ENCODE measurements around the gene FERMT3.
"Not testable (repeated sequence)": the region's sequence is repeated elsewhere in the genome, so short reads cannot be mapped to it uniquely, and the experiment has no call there.

Gene FERMT3

DNA sequence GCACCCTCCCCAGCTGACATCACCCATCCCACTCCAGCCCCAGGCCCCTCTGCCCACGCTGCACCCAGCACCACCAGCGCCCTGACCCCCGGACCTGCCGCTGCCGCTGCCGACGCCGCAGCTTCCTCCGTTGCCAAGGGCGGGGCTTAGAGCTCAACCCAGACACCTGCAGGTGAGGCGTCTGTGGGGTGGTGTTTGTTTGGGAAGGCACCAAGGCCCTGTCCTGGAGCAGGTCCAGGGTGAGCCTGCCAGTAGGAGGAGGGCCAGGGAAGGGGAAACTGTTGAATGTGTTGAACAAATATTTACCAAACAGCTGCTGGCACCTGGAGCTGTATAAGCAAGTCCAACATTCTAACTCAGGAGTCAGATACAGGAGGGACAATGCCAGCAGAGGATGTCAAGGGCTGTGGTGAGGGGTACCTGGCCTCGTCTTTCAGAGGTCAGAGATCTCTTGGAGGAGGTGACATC, 31.0 kb downstream of the FERMT3 start:
- no peak for DNase-seq

DNA sequence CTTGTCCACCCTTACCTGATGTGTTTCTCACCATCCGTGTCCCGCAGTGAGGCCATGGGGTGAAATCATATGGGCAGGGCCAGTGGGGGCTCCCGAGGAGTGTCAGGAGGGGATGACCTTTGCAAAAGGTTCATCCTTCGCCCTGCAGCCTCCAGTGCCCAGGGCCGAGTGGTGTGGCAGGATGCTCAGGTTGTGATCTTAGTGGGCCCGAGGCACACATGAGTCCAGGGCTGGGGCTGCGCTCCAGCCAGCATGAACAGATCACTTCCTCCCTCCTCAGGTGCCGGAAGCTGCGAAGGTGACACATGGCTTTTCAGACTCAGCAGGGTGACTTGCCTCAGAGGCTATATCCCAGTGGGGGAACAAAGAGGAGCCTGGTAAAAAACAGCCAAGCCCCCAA, 31.6 kb downstream of the FERMT3 start:
- DNase-seq = no peak

DNA sequence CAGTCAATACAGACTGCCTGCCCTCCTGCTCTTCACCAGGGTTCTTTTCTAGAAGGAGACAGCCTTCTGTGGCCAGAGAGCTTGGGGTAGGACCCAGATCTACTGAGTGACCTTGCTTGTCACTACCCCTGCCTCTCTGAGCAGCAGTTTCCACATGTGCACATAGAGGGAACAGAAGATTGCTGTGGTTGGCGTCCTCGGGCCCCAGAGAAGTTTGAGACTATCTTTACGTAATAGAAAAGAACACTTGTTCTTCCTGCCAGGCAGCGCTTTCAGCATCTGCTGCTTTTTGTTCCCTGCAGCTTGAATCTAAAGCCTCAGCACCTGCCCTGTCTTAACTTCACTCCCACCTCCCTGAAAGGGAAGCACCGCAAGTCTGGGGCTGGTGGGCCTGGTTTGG, 32.5 kb downstream of the FERMT3 start:
- DNase-seq = no peak

DNA sequence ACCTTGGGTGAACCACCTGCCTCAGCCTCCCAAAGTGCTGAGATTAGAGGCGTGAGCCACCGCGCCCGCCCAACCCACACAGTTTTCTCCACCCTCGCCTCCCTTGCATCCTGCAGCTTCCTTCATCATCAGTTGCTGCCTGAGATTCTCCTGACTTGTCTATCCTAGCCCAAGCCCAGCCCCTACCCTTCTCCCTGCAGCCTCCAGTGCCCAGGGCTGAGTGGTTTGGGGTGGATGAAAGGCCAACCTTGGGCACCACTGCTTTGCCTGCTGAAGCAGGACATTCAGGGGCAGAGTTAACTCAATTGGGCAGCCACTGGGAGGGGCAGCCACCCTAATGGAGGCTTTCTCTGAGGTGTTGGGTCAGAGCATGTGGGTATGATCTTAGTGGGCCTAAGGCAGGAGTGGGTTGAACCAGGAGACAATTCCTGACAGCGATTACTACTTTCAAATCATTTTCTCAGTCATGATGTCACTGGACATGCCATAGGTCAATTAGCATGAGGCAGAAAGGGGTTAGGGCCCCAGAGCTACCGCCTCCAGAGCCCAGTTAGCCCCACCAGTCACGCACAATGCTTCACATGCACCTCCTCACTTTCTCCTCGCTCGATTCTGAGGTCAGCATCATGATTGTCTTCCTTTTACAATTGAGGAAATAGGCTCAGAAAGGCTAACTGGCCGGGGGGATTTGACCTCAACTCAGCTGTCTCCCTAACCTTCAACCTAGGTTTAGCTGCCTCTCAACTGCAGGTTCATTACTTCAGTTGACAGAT, 33.3 kb downstream of the FERMT3 start:
- no peak for DNase-seq

DNA sequence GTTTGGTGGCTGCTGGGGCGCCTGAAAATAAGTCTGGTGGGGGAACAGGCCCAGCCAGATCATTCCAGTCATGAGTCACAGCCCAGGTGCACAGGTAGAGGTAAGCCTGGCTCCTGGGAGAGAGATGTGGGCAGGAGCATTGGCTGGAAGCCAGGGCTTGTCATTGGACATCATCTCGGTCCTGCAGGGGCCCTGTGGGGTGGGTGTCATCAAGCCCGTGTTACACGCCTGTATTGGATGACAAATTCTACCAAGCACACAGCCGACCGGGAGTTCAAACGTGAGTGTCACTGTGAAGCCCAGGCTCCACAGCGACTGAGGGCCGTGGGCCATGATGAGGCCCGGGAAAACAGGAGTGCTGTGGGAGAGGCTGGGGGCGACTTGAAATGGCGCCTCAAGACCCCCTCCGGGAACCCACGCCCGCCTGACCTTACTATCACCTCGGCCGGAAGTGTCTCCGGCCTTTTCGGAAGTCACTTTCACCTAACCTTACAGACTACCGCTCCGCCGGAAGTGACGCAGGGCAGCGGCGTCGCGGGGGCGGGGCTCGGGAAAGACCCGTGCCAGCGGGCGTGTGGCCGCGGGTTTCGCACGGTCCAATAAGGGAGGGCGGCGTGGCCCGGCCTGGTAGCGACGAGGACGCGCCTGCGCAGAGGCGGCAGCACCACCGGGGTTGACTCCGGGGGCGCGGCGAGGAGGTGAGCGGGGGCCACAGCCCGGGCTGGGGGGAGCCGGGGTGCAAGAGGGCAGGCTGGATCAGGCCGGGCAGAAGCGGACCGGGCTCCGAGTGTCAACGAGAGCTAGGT, 34.1 kb downstream of the FERMT3 start, which contains the start of gene FKBP2:
Gene FKBP2, plus strand, starts transcription at position 661 of the 806 bp plus-strand sequence. CDS start 1,293 bp downstream, outside the sequence.
- peak; percentile 87 for DNase-seq

DNA sequence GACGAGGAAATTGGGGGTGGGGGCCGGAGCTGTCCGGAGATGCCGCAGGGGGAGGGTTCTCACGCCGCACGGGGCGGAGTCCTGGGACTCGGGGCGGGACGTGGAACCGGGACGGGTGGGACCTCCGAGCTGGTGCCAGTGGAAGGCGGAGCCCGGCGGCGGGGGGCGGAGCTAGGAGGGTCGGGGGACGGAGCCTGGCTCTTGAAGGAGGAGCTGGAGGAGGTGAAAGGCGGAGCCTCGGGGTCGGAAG, 34.6 kb downstream of the FERMT3 start:
- DNase-seq = no peak

DNA sequence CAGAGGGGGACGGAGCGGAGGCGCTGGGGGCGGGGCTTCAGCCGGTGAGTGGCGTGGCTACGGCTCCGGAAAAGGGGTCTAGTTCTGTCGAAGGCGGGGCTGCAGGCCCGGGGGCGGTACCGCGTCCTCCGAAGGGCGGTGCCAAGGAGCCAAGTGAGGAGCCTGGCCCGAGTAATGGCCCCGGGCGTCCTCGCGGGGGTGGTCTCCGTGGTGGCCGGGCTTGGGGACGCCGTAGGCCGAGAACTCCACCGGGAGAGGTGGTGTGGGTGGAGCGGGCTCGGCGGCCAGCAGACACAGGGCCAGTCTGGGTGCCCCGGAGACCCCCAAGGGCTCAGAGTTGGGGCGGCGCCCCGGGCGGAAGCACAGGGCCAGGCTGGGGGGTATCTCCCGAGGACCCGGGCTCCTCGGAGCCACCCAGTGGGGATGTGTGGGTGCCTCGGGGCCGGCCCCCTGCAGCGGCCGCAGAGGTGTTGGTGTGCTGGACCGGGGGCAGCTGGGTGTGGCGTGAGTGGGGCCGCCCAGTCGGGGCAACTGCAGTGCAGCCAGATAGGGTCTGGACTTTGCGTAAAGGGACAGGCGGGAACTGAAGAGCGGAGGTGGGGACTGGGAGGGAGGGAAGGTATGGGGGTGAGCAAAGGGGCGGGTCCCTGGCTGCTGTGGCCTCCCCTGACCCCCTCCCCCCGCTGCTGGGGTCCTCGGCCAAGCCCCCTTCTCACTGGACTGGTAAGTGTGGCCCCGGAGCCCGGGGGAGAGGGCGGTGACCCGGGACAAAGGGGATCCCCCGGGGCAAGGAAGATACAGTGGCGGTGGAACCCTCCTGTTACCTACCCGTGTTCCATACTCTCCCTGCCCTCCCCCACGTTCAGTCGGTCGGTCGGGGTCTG, 35.2 kb downstream of the FERMT3 start:
- DNase-seq = peak; percentile 89

DNA sequence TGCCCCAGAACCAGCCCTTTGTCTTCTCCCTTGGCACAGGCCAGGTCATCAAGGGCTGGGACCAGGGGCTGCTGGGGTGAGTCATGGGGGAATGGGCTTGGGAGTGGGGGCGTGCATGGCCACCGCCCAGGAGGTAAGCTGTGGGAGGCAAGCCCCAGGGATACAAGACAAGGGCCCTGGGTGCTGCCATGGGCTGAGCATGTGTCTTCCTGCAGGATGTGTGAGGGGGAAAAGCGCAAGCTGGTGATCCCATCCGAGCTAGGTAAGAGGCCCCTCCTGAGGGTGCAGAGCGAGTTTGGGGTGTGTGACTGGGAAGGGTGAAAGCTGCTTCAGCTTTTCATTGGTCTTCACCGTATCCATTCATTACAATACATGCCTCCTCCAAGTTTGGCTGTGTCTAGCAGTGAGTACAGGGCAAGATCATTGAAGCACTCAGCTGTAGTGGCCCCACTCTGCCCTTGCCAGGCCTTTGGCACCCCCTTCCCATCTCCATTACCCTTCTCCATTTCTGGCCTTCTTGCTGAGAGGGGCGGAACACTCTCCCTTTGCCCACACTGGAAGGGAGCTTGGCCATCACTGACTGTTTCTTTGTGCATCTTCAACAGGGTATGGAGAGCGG, 36.8 kb downstream of the FERMT3 start:
- DNase-seq = no peak

DNA sequence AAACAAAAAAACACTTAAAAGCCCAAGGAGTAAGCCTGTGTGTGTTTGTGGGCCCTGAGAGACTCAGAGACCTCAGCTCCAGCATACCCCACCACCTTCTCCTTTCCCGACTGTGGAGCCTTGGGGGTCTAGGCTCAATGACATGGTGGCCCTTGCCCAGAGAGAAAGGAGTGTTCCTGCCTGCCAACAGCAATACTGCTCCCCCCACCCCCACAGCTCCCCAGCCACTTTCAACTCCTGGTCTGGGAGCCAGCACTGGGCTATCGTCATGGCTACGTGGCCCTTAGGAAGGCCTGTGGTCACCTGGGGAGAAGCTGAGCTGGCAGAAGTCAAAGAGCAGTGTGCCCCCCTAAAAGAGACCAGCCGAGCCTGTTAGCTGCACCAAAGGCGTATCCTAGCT, 37.6 kb downstream of the FERMT3 start:
- DNase-seq = no peak

DNA sequence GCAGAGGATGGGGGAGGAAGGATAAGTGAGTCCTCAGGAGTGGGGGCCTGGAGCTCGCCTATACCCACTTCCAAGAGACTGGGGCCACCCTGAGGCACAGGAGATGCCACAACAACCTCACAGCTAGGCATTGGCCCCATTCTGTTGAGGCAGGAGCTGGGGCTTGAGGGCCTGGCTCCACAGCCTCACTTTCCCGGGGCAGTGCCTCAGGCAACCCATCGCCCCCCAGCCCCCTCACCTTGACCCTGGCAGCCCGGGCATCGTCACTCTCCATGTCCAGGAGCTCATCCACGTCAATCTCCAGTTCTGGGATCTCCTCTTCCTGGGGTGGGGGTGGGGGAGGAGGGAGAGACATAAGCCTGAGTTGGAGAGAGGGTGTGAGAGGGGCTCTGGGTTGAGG, 38.4 kb downstream of the FERMT3 start:
- DNase-seq = no peak

DNA sequence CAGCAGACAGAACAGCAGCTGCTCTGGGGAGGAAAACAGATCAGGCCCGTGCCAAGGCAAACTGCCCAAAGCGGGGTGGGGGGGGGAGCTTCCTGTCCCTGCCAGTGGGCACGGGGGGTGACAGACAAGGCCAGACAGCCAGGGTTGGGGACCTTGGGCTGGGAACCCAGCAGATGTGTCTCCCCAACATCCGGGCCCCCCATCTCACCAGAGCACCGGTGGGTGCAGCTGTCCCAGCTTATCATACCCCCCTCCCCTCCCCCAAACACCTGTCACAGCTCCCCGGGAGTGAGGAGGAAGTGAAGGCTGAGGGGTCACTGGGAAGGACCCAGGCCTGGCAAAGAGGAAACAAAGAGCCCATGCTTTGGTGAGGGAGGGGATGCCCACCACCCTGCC, 38.9 kb downstream of the FERMT3 start:
- DNase-seq = no peak

DNA sequence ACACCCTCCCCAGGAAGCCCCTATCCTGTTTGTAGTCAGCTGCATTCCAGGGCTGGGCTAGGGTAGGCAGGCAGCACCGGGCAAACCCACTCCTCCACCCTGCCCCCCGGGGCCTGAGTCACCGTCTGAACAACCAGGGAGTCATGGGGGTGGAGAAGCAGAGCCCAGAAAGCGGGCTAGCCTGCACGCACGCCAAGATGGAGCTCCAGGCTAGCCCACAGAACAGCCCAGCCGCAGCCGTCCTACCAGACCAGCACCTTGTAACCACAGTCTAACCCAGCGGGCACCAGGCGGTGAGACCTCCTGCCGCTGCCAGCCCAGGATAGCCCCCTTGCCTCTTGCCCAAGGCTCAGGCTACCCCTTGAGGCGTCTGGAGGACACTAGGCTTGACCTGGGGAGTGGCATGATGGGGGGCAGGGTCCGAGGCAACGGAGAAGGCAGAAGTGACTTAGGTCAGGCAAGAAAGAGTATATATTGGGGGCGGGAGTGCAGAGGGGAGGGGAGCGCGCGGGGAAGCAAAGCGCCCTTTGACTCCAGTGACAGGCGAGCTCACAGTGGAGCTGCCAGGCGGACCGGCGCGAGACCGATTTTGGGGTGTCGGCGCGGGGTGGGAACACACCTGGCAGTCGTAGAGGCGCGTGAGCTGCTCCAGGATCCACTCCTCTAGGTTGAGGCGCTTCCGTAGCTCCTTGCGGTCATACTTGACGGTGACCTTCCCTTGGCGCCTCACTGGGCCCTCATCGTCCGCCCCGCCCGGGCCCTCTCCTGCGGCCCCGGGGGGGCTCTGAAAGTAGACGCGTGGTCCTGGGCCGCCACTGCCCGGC, 39.5 kb downstream of the FERMT3 start:
- no peak for DNase-seq

DNA sequence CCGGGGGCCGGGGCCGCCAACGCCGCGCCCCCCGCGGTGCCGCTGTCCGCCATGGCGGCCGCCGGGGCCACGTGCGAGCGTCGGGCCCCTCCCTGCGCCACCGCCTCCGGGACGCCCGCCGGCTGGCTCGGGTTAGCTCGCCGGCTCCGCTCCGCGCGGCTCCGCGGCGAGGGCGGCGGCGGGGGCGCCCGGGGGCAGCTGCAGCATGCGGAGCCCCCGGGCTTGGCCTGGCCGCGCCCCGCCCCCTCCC, 40.0 kb downstream of the FERMT3 start:
- not testable (repeated sequence) for DNase-seq

DNA sequence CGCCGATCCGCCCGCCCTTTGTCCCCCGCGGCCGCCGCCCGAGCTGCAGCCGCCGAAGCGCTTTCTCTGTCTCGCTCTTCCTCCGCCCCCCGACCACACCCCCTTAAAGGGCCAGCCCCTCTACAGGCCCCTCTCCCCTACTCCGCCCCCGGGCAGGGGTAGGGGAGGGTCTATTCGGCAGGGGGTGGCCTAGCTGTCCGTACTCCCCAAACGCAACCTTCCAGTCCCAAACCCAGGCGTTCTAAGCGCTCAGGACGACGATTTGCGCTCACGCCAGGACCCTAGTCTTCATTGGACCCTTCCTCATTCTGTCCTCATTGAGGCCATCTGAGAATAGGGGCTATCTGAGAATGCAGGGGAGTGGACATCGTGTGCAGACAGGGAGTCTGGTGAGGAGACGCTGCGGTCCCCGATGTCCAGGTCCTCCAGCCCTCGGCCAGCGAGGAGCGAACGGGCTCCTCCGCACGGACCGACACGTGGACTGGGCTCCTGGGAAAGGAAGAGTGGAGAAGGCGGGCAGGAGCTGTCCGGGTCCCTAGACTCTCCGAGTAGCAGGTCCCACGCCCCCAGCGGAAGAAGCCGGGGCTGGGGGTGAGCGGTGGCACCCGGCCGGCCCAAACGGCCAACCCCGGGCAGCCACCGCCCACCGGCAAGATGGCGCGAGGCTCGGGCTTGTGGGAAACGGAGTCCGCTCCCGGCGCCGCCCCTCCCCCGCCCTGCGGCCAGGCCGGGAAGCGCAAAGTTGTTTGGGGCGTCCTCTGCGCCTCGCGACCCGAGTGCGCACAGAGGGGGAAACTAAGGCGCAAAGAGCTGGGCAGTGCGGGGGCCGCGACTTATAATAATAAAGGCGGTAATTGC, 40.6 kb downstream of the FERMT3 start, which contains the start of gene PPP1R14B:
Gene PPP1R14B, minus strand, starts transcription at position 73 of the 858 bp plus-strand sequence. CDS start 270 bp downstream, outside the sequence.
- DNase-seq = peak; percentile 63

DNA sequence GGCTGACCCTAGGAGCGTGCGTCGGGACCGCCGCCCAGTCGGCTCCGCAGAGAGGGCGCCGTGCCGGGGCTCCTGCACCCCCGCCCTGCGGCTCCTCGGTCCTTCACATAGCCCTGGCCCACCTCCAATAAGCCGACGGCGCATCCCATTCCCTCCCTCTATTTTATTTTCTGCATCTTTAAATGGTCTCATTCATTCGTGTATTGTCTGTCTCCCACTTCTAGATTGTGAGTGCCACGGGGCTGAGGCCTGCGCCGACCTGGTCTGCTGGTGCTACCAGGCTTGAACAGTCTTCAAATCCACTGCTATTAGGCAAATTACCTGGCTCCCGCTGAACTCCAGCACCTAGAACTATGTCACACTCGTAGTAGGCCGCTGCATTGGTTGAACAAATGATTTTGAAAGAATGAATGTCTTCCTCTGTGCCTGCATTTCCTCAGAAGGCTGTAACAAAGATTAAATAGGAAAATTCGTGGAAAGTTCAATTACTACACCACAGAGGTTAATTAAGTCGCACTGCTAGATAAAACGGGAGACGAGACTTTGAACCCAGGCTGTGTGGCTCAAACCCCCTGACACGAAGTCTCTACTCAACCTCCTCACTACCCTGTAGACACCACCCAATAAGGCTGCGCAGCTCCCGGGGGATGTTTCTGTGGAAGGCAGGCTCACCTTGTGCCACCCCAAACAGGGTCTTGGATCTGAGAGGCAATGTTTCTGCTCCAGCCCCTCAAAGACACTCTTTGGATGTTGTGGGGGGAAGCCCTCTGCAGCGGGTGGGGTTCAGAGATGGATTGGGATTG, 41.4 kb downstream of the FERMT3 start:
- DNase-seq = no peak

DNA sequence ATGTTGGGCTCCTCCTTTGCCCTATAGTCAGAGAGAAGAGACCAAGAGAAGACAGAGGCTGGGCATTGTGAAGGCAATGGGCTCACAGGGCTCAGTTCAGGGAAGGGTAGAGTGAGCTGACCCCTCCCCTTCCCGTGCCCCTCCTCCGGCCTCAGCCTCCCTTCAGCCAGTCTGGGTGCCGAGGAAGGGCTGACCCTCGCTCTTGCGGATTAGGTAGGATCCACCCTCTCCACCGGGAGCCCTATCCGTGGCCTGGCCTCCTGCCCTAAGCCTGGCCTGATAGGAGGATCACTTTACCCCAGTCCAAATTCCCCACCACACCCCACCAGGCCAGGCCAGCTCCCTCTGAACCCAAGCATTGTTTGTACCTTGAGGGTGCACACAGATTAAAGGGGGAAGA, 42.1 kb downstream of the FERMT3 start:
- no peak for DNase-seq

DNA sequence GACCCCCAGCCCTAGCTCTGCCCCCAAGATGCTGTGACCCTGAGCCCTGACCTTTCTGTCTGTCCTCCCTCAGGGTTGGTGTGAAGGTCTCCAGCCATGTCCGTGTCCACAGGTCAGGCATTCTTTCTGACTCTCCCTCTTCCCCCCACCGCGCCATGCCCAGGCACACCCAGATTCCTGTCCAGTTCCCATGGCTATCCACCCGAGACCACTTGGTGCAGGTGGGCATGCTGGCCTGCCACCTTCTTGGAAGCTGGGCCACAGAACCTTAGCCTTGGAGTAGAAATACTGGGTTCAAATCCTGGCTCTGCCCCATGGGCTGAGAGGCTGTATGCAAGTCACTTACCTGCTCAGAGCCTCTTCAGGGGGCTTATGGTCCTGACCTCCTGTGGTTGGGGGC, 42.5 kb downstream of the FERMT3 start:
- no peak for DNase-seq

DNA sequence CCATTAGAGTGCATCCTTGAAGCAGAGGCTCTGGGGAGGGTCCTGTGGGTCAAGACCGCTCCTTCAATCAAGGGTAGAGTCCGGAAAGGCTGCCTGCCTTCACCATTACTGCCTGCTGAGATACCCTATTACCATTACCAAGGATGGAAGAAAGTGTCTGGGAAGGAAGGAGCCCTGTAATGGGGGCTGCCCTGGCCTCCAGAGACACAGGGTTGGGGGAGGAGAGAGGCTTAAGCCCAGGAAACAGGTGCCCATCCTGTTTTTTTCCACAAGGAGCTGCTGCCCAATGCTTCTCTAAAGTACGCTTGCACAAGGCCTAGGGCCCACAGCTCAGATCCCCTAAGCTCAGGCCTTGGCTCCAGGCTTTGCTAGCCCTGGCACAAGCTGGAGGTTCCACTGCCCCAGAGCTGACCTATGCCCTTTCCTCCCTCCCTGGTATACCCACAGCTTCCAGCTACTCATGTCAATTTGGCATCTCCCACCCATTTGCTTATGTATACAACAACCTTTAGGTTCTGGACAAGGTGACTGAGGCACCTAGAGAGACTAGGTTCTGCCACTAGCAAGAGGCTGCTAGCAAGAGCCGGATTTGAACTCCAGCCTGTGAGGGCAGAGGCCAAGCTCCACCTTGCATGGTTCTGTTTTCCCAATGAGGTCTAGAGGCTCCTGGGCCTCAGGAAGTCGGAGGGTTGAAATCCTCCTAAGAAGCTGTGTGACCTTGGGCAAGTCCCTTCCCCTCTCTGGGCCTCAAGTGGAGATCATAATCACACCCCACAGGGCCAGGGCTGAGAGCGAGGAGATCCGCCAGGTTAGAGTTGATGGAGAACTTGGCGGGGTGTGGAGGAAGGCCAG, 43.3 kb downstream of the FERMT3 start:
- no peak for DNase-seq

DNA sequence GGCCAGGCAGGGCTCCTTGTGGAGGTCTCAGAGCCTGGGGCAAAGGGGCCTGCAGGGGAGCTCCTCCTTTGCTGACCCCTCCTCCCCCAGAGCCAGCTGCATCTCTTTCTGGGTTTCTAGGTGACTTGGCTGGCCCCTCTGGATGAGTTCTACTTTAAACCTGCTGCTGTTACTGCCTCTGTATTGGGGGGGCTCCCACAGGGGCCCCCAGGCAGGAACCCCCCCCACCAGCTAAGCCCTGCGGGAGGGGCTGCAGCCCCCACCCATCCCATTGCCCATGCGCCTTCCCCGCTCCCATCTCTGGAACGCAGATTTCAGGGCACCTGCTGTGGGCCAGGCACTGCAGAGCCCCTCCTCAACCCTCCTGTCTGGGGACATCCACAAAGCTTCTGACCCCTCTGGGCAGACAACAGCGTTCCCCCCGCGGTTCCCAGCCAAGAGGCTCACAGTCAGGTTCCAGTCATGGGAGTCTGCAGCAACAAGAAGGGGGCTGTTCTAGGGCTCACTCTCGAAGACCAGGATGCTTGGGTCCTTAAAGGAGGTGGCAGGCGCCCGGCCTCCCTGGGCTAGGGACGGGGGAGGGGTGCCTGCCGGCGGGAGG, 44.0 kb downstream of the FERMT3 start:
- DNase-seq = no peak
